HG03558 (cell line): ENCODE measurements around the gene PTGDS.

Source experiments
- ATAC-seq: cut with Tn5 transposase; IDR thresholded peaks from one replicate; pipeline ENCODE4 v1.9.1; 2021; ENCODE audit warnings: moderate number of reproducible peaks; ENCODE audit not compliant: unreplicated experiment; ENCODE audit errors: extremely low read depth

Gene PTGDS

DNA sequence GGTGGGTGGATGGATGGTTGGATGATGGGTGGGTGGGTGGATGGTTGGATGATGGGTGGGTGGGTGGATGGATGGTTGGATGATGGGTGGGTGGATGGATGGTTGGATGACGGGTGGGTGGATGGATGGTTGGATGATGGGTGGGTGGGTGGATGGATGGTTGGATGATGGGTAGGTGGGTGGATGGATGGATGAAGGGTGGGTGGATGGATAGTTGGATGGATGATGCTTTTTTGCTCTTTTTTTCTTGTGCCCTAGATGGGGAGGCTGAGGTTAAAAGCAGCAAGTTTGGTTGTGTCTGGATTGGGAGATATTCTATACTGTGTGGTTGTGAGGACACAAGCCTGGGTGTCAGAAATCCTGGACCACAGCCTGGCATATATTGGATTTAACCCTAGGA lies 19.8 kb upstream of the PTGDS start:
- no peak for ATAC-seq

DNA sequence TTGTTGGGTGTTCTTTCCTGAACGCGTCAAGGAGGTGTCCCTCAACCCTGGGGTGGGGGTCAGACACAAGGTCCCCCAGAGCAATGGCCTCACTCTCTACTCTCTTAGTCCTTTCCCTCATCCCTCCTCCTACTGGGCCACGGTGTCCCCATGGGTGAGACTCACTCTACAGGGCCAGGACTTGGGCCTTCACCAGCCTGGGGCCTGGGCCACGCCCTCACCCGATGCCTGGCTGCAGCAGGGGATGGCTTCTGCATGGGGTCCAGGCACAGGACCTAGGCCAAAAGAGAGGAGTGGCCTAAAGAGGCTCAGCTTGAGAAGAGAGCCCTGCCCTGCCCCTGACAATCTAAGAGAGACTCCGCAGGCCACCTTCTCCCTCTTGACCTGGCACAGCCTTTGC lies 19.4 kb upstream of the PTGDS start:
- no peak for ATAC-seq

DNA sequence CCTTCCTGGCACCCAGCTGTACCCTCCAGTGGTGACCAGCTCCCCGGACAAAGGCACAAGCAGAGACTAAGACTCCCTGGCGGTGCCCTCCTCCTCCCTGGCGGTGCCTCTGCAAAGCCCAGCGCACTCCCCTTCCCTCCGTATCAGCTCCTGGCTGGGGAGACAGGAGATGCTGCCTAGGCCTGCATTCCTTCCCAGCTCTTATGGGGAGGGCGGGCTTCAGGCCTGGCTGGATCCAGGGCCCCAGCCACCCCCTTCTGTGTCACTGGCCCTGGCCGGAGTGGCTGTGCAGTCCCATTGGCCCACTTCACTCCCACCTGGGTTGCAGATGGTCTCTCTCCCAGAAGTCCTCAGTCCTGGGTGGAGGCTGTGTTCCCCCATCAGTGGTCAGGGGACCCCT lies 18.8 kb upstream of the PTGDS start:
- ATAC-seq, result no peak

DNA sequence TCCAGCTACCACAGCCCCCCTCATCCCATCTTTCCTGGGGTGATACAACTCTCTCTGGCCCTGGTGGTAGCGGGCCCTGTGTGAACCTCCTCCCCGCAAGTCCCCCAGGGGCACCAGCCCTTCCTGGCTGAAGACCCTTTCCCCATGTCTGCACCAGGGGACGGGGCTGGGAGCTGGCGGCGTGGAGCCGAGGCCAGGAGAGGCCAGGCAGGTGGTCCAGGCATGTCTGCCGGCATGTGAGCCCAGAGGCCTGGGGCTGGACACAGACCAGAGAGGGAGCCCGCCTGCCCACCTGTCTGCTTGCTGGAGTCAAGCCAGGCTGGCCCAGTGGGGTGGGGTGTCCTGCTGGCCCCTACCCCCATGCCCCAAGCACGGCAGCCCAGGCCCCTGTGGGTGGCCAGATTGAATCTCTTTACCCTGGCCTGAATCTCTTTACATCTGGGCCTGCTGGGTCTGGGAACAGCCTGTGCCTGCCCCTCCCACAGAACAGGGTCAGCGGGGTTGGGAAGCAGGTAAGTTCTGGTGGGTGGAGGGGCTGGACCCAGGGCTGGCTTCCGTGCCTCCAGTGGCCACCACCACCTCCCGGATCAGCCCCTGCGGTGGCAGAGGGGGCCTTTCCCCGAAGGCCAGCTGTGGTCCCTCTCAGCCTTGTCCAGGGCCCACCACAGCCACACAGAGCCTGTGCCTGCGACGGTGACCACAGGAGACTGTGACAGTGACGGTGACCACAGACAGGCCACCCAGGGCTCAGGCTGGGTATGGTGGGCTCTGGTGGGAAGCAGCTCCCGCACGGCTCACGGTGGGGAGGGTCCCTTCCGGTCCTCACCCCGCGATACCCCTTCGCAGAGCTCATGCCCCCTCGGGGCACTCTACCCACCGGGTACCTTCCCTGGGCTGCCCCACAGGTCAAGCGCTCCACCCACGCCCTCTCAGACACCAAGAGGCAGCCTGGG lies 18.1 kb upstream of the PTGDS start:
- no peak for ATAC-seq

DNA sequence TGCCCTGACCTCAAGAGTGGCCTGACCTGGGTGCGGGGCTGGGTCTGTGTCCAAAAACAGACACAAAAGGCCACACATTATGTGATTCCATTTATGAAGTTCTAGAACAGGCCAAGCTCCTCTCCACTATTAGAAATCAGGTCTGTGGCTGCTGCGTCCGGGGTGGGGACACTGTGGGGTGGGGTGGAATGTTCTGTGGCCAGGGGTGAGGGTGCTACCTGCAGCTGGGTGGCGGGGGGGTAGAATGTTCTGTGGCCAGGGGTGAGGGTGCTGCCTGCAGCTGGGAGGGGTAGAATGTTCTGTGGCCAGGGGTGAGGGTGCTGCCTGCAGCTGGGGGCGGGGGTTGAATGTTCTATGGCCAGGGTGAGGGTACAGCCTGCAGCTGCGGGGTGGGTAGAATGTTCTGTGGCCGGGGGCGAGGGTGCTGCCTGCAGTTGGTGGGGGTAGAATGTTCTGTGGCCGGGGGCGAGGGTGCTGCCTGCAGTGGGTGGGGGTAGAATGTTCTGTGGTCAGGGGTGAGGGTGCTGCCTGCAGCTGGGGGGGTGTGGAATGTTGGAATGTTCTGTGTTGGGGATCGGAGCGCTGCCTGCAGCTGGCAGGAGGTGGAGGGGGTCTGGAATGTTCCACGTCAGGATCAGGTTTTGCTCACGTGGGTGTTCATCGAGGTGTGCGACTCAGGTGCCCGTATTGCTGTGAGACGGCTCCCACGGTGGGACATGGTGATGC lies 16.9 kb upstream of the PTGDS start:
- no peak for ATAC-seq

DNA sequence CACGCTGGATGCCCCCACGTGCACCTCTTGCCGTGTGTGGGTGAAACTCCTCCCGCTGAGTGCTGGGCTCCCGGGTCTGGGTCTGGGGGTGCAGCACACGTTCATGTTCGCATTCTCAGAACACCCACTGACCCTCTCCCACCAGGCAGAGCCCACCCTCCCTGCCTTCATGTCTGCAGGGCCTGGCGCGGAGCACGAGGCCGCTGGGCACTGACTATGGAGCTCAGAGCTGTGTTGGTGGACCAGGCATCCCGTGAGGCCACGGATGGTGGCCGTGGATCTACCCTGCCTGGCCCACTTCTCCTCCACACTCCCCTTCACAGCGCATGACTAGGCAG lies 16.4 kb upstream of the PTGDS start:
- no peak for ATAC-seq

DNA sequence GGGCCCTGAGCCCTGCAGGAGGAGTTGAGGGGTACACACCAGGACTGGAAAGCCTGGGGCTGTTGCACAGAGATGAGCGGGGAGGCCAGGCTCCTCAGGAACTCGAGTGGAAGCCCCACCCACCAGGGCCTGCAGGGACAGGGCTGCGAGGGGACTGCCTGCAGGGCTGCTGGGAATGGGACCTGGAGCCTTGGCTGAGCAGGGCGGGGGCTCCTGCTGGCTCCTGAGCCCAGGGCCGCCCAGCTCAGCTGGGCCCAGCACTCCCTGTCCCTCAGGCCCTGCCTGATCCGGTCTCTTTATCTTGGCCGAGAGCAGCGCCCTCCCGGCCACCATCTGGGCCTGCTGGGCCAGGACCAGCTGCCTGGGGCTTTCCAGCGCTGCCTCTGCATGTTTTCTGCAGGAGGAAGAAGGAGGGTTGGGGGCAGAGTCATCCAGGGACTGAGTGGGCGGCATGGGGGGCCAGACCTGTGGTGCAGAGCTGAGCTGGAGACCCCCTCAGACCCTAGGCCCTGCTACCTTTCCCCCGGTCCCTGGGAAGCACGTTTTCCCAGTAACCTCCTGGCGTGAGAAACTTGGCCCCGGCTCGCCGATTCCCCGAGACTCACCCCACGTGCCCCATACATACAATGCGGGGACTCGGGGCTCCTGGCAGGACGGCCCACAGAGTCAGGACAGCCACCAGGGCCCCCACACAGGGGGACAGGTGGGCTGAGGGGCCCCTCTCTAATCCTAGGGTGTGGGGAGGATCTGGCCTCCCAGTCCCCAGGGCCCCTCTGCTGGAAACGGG lies 15.8 kb upstream of the PTGDS start:
- ATAC-seq, result no peak

DNA sequence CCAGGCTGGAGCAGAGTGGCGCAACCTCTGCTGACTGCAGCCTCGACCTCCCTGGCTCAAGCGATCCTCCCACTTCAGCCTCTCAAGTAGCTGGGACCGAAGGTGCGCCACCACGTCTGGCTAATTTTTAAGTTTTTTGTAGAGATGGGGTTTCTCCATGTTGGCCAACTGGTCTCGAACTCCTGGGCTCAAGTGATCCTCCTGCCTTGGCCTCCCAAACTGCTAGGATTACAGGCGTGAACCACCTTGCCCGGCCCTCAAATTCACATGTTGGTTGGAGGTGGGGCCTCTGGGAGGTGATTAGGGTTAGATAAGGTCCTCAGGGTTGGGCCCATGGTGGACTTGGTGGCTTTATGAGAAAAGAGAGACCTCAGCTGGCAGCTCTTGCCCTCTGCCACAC lies 15.1 kb upstream of the PTGDS start:
- ATAC-seq, result no peak

DNA sequence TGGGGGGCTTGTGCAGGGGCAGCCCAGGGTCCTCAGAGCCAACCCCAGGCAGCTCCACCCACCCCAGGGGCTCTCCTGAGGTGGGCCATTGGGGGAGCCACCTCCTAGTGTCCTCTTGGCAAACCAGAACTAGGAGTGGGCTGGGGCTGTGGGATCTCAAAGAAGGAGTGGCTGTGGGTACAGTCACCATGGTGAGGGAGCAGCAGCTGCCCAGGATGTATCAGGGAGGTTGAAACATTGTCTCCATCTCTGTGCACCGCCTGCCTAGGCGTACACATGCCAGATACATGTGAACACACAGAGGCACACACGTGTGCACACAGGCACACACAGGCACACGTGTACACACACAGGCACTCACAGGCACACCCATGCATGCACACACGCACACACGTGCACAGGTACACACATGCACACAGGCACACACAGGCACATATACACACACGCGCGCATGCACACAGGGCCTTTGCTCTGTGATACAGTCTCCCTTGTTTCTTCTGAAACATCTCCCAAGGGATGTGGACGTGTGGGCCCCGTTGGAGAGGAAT lies 14.5 kb upstream of the PTGDS start:
- ATAC-seq, result no peak

DNA sequence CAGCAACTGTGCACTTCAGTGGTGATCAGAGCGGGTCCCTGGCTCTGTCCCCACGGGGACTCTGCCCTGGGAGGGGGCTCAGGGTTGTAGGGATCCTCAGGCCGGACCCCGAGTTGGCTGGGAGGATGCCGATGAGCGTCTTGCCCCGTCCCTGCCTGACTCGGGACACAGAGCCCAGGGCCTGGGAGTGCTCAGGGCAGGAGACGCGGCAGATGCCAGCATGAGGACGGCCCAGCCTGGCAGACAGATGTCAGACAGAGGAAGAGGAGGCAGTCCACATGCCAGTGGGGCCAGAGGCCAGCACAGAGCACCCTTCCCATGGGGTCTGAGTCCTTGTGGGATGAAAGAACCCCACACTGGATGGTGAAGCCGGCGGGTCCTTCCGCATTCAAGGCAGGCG lies 14.0 kb upstream of the PTGDS start:
- ATAC-seq, result no peak

DNA sequence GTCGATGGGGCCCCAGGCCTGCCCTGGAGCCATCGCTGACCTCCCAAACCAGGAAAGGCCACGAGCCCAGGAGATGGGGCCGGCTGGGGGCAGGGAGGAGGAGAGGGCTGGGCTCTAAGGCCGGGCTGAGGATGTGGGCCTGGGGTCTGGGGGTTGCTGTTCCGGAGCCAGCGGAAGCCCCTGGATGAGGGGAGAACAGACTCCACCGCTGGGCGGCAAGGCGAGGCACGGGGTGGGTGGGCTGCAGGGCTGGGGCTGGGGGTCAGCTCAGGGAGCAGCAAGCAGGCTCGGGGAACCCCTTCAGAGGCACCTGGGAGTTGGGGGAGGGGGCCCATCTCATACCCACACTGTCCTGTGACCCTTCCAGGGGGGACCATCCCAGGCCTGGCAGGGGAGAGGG lies 13.6 kb upstream of the PTGDS start:
- no peak for ATAC-seq

DNA sequence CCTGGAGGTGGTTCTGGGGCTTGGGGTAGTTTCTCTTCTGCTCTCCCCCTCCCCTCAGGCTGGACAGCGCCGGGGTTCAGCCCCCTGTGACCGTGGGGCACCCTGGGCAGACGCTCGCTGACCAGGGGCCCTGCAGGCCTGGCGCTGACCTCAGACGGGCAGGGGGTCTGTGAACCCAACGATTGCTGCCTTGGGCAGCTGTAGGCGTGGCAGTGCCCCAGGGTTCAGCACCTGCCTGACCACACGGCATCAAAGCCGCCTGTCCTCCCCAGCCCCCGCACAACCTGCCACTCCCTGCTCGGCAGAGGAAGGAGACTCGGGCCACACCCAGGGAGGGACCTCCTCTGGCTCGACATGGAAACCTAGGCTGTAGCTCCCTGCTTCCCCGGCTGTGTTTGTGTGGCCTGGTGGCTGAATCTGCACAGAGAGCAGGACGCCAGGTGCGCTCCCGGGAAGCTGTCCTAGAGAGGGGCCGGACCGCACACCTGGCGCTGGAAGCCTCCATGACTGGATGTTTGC lies 13.1 kb upstream of the PTGDS start:
- no peak for ATAC-seq

DNA sequence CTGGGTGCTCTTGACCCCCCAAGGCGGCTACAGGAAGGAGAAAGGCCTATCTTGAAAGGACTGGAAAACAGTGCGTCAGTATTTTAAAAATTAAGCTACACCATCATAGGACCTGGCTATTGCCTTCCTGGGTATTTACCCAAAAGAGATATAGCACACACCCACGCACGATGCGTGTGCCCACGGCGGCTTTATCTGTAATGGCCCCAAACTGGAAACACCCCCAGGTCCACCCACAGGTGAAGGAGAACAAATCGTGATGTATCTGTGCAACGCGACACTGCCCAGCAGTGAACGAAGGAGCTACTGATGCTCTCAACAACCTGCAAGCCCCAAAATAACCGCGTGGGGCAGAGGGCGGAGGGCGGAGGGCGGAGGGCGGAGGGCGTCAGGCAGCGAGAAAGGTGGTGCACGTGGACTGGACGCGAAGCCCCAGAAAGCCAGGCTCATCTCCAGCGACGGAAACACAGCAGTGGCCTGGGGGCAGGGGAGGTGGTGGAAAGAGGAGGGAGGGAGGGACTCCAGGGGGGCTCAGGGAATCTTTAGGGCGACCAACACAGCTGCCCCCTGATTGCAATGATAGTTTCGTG lies 12.4 kb upstream of the PTGDS start:
- ATAC-seq, result no peak

DNA sequence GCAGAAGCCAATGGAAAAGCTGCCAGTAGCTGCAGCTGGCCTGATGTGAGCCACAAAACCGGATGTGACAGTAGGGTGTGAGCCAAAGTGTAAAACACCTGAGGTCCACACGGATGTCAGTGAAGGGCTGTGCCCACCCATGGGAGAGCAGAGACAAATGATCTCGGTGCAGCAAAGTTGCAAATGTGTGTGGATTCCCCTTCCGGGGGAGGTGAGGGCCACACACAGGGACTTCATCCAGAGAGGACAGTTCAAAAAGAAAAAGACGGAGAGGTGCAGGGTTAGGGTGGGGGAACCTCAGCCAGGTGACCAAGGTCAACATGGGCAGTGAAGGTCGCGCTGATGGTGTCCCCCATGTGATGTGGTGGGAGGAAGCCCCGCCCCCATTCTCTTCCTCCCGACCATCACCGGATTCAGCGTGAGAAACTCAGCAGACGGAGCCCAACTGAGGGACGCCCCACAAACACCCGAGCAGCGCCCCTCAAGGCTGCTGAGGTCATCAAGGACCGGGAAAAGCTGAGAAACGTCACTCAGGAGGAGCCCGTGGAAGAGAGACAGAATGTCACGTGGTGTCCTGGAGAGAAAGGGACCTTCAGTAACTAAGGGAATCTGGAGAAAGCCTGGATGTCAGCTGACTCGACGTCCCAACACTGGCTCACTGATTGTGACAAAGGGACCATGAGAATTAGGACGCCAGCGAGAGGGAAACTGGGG lies 11.4 kb upstream of the PTGDS start:
- no peak for ATAC-seq

DNA sequence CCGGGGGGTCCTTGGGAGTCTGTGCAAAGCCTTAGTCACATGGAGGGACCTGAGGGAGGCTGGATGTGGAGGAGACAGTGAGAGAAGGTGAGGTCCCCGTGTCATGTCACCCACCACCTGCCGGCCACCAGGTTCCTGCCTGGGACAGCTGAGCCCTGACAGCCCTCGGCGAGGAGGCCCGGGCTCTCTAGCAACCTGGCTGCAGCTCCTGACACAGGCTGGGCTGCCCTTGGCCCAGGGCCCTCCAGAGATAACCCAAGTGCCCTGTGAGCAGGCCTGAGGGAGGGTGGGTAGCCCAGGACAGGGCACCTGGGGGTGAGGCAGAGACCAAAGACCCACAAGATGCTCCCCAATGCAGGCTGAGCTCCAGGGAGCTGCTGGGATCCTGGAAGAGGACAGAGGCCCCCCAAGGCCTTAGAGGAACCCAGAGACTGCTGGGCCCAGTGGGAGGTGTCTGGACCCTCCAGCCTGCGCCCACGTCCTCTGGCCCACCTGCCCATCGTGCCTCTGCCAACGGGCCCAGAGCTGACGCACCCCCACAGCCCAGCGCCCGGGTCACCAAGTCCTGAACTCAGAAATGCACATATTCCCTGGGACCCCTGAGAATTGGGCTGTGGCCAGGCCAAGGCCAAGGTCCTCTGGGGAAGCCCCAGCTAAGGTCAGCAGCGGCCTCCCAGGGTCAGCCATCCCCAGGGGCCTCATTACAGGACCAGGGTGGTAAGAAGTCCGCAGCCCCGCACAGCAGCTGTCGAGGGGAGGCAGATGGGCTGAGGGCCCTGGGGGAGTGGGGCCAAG lies 8.8 kb upstream of the PTGDS start:
- no peak for ATAC-seq

DNA sequence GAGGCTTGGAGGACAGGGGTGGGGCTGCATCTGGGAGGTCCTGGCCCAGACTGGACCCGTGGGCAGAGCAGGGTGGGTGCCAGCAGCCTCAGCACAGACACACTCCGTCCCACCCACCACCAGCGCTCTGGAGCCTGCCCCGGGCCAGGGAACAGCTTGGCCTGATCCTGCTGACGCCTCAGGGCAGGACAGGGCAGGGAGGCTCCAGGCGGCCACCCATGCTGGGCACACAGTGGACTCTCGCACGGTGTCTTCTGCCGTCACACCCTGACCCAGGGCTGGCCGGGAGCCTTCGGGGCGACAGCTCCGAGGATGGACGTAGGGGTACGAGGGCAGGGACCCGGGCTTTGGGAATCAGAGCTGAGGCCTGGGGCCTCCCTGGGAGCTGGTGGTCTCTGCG lies 8.2 kb upstream of the PTGDS start:
- no peak for ATAC-seq

DNA sequence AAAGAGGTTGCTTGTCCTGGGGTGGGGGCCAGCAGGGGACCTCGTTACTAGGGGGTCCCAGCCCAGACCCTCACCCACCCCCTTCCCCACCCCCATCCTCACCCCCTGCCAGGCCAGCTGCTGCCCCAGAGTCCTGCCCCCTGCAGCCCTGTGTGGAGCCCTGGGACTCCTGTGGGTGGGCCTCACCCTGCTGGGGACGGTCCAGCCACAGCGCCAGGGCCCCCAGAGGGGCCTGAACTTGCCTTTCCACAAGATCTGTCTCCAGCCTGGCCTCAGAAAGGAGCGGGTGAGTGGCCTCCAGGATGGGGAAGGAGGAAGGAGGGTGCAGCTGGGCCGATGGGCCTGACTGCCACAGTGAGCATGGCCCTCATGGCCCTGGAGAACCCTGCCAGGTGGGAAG lies 7.5 kb upstream of the PTGDS start:
- ATAC-seq, result no peak

DNA sequence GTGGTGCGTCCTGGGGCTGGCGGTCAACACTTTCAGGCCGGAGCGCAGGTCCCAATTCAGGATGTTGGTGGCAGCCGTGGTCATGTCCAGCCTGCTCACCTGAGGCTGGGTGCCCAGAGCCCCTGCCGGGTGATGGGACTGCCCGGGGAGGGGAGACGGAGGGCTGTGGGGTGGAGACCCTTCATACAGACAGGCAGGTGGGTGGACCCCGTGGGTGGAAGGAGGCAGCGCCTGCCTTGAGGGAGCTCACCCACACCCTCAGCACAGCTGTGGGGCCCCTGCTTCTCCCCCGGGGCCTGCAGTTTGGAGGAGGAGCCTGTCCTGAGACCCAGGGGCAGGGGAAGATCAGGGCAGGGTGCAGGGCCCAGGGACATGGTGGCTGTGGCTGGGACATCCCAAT lies 6.9 kb upstream of the PTGDS start:
- ATAC-seq, result no peak

DNA sequence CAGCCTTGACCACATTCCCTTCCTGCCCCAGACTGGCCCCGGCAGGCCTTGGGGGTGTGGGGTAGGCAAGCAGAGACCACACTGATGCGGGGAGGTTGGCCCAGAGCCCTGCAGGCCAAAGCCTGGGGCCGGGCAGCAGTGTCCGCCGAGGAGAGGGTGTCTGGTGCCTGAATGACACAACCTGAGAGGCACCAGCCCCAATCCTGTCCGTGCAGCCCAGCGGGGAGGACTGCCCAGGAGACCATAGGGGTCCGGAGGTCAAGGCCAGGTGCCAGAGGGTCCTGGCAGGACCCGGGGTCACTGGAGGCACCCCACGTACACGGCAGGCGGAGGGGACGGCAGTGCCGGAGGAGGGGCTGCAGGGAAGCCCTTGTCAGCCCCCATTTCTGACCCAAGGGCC lies 5.6 kb upstream of the PTGDS start:
- no peak for ATAC-seq
